Brain microvascular endothelial cell (primary cell): ENCODE measurements around the gene IL15RA.
"Not testable (repeated sequence)": the region's sequence is repeated elsewhere in the genome, so short reads cannot be mapped to it uniquely, and the experiment has no call there.

ENCODE experiments used
- DNase-seq: peaks from one replicate; pipeline ENCODE4 v3.0.0-alpha.2; 2020
- H3K27ac ChIP-seq: fragments of 250-450 bp; sonication (Bioruptor Pico); 2 replicates; pipeline ENCODE4 v1.5.1; 2020; ENCODE audit warnings: mild to moderate bottlenecking, moderate library complexity
- H3K27me3 ChIP-seq: fragments of 250-450 bp; sonication (Bioruptor Pico); replicated peaks from 2 replicates; pipeline ENCODE4 v1.5.1; 2020; ENCODE audit warnings: mild to moderate bottlenecking
- H3K36me3 ChIP-seq: fragments of 250-450 bp; sonication (Bioruptor Pico); replicated peaks from 2 replicates; pipeline ENCODE4 v1.5.1; 2020; ENCODE audit warnings: mild to moderate bottlenecking
- H3K4me3 ChIP-seq: 2 replicates; pipeline ENCODE4 v1.5.1; 2011; ENCODE audit warnings: low read depth, mild to moderate bottlenecking, control low read depth, low read length, moderate library complexity
- CTCF ChIP-seq: IDR thresholded peaks from 2 replicates; pipeline ENCODE4 v1.5.1; 2011; ENCODE audit warnings: low read depth, mild to moderate bottlenecking, moderate library complexity, low read length, control low read depth, inconsistent platforms; ENCODE audit errors: missing control alignments
- in situ Hi-C: cut with HindIII; loops from 2 replicates; pipeline ENCODE4 v1.10.0; 2017; ENCODE audit warnings: low sequenced_read_pairs, low pct_ligation_motif_present

Gene IL15RA

GRCh38 chr10:5918763-5919162, 58.6 kb downstream of the IL15RA start:
- TF ChIP-seq CTCF, result no peak
- in situ Hi-C loops, result no loop called here
- DNase-seq, result no peak
- H3K4me3 ChIP-seq, result no peak overlapping the region
- no peaks in the 10 kb centered on the region for H3K27me3 ChIP-seq
- peaks cover 83% of the 10 kb centered on the region for H3K36me3 ChIP-seq
- no peak overlapping the region for H3K27ac ChIP-seq

DNA sequence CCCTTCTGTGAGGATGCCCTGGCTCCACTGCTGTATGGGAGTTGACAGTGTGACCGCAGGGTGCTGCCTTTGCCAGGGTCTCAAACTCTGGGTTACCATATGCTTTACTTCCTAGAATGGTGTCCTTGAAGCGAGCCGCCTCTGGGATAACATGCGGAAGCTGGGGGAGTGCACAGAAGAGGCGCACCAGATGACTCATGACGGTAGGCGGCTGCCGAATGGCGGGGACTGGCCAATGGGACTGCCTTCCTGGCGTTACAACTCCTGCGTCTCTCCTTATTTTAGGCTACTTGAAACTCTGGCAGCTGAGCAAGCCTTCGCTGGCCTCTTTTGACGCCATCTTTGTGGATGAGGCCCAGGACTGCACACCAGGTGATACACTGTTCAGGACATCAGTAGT, 60.0 kb downstream of the IL15RA start:
- Histone ChIP-seq H3K27me3 (no peaks in the 10 kb centered on the region), H3K36me3 (peaks cover 83% of the 10 kb centered on the region), H3K27ac (no peak overlapping the region), H3K4me3 (no peak overlapping the region)
- in situ Hi-C loops, result no loop called here
- no peak for DNase-seq
- TF ChIP-seq CTCF, result no peak

DNA sequence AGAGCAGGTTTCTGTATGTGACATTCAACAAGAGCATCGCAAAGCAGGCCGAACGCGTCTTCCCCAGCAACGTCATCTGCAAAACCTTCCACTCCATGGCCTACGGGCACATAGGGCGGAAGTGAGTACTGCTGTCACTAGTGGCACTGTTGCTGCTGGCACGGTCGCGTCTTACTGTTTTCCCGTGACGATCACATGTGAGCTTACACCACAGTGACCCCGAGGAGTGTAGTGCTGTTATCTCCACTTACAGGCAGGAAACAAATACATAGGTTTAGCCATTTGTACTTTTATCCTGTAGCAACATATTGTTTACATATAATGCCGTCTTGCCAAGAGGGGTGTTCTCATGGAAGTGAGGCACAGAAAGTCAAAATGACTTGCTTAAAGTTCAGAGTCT, 61.9 kb downstream of the IL15RA start:
- H3K4me3 ChIP-seq, result no peak overlapping the region
- no peaks in the 10 kb centered on the region for H3K27me3 ChIP-seq
- H3K36me3 ChIP-seq, result peaks cover 81% of the 10 kb centered on the region
- no peak overlapping the region for H3K27ac ChIP-seq
- DNase-seq, result no peak
- in situ Hi-C loops, result no loop called here
- TF ChIP-seq CTCF, result no peak

DNA sequence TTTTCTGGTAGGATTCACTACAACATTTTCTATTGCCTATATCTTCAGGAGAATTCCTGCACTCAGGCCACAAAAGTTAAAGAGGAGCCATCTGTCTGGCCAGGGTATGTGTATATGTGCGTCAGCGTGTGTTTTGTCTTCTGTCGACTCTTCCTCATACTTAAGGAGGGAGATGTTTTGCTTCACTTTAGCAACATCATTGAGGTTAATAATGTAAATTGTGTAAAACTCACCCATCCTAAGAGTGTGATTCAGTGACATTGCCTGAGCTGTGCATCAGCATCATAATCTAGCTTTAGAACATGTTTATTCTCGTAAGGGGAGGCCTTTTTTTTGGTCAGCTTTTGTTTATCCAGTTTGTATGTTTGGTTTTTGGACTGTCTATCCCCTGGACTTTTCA, 63.6 kb downstream of the IL15RA start:
- Histone ChIP-seq H3K4me3 (no peak overlapping the region), H3K27me3 (no peaks in the 10 kb centered on the region), H3K36me3 (peaks cover 82% of the 10 kb centered on the region), H3K27ac (no peak overlapping the region)
- DNase-seq, result no peak
- no peak for TF ChIP-seq CTCF
- in situ Hi-C loops, result no loop called here

DNA sequence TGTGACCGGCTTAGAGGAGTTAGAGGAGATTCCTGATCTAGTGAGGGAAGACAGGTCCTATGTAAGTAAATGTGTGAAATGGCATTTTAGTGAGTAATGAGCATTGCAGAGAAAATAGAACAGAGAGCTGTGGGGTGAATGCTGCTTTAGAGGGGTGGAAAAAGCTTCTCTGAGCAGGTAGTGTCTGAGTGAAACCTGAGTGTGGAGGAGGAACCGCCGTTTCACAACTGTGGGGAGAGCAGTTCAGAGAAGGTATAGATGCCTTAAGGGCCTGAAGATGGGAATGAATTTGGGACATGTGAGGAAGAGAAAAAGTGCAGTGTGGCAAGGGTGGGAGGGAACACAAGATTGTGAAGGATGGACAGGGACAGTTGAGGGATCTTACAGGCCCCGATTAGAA, 65.7 kb downstream of the IL15RA start:
- in situ Hi-C loops, result no loop called here
- Histone ChIP-seq H3K36me3 (peaks cover 71% of the 10 kb centered on the region), H3K4me3 (no peak overlapping the region), H3K27me3 (no peaks in the 10 kb centered on the region), H3K27ac (no peak overlapping the region)
- TF ChIP-seq CTCF, result no peak
- no peak for DNase-seq

DNA sequence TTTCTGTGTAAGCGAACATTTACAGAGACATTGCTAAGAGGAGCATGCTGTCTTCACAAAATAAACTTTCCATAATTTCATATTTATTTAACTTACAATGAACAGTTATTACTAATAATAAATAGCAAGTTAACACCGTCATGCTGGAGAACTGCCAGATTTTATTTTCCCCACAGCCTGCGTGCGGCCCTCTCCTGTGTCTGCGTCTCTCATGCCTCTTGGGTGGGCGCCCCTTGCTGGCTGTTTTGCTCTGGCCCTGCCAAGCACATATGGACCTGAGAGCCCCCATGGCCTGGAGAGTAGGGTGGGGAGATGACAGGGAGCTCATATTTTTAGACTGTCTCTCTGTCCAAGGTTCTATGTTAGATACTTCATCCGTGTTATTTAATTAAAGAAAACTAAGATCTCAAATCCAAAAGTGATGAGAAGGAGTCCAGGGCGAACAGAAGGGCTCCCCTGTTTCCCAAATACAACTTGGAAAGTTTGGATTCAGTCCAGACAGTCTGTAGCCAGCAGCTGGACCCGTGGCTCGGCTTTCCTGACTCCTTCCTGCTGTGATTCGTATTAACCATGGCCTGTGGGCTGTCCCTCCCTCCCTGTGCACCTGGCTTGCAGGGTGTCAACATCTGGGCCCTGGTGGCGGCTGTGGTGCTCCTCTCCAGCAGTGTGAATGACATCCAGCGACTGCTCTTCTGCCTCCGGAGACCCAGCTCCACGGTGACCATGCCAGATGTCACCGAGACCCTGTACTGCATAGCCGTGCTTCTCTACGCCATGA, 66.8 kb downstream of the IL15RA start:
- in situ Hi-C loops, result no loop called here
- no peak for TF ChIP-seq CTCF
- Histone ChIP-seq H3K36me3 (peaks cover 69% of the 10 kb centered on the region), H3K4me3 (no peak overlapping the region), H3K27me3 (no peaks in the 10 kb centered on the region), H3K27ac (no peak overlapping the region)
- no peak for DNase-seq

DNA sequence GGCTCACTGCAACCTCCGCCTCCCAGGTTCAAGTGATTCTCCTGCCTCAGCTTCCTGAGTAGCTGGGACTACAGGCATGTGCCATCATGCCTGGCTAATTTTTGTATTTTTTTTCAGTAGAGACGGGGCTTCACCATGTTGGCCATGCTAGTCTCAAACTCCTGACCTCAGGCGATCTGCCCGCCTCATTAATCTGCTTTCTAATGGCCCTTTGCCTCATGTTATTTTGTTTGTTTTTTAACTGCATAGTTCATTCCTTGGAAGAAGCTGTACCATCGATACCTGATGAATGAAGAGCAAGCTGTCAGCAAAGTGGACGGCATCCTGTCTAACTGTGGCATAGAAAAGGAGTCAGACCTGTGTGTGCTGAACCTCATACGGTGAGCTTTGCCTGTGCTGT, 68.7 kb downstream of the IL15RA start:
- DNase-seq, H3K27ac ChIP-seq, in situ Hi-C loops, H3K4me3 ChIP-seq, H3K27me3 ChIP-seq: not testable (repeated sequence)
- peaks cover 51% of the 10 kb centered on the region for H3K36me3 ChIP-seq
